Central memory CD8-positive, alpha-beta T cell (primary cell): Measurements from ENCODE around the gene DYRK2.

Experiments
- ATAC-seq: fragments of 150-1000 bp; cut with Tn5 transposase; replicated peaks from 2 replicates; pipeline ENCODE4 v1.10.0; 2022; ENCODE audit warnings: mild to moderate bottlenecking, moderate FRiP score, moderate number of reproducible peaks; ENCODE audit not compliant: poor library complexity, severe bottlenecking; ENCODE audit errors: extremely low read depth
- DNase-seq, 2 donors: peaks; one replicate each; pipeline ENCODE4 v3.0.0; 2021; ENCODE audit warnings: low spot score in 2 of 2
- H3K27ac Mint-ChIP-seq: one replicate; pipeline ENCODE4 v1.8.0; 2022; ENCODE audit warnings: low read depth, mild to moderate bottlenecking, moderate library complexity, mixed read lengths
- H3K27me3 Mint-ChIP-seq: one replicate; pipeline ENCODE4 v1.8.0; 2022; ENCODE audit warnings: mixed read lengths
- H3K36me3 Mint-ChIP-seq: one replicate; pipeline ENCODE4 v1.8.0; 2022; ENCODE audit warnings: mild to moderate bottlenecking, moderate library complexity, mixed read lengths; ENCODE audit not compliant: insufficient read depth
- H3K4me1 Mint-ChIP-seq: one replicate; pipeline ENCODE4 v1.8.0; 2022; ENCODE audit warnings: mixed read lengths
- H3K4me3 Mint-ChIP-seq: one replicate; pipeline ENCODE4 v1.8.0; 2022; ENCODE audit warnings: mild to moderate bottlenecking, moderate library complexity, mixed read lengths
- H3K9me3 Mint-ChIP-seq: one replicate; pipeline ENCODE4 v1.8.0; 2022; ENCODE audit warnings: mixed read lengths

The DYRK2 gene

DNA sequence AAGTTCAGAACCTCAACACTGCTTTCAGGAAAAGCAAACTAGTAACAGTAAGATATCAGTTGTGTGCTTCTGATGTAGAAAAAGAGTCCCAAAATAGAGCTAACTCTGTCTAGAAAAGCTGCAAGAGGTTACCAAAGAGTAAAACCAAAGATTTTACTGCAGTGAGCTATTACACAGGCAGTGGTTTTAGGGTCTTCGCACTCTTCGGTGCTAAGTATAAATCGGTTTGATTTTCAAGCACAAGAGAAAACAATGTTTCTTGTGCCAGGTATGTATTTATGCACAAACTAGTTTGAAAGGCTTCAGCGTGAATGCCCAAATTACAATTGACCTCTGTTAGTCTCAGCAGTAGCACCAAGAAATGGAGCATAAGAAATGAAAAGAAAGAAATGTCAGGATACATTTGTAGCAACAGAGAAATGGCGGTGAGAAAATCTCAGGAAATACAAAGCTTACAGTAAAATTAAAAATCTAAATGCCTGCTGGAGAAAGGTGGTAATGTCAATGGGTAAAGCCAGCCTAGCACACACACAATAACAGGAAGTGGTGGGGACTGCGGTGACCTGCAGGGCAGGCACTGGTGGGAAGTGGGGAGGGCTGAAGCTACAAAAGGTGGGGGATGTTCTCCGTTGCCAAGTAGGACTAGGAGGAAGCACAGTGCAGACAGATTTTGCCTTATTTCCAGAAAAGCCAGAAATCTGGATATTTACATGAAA lies 18.0 kb upstream of the DYRK2 start:
- Mint-ChIP-seq H3K4me3 (peak overlapping the region; percentile 74), H3K36me3 (peaks cover 7% of the 10 kb centered on the region), H3K27ac (peak overlapping the region; percentile 85), H3K4me1 (peaks cover 82% of the 10 kb centered on the region), H3K9me3 (peaks cover 6% of the 10 kb centered on the region), H3K27me3 (no peaks in the 10 kb centered on the region)
- ATAC-seq (peak; percentile 99), DNase-seq (peak; percentile 64 to 84)

DNA sequence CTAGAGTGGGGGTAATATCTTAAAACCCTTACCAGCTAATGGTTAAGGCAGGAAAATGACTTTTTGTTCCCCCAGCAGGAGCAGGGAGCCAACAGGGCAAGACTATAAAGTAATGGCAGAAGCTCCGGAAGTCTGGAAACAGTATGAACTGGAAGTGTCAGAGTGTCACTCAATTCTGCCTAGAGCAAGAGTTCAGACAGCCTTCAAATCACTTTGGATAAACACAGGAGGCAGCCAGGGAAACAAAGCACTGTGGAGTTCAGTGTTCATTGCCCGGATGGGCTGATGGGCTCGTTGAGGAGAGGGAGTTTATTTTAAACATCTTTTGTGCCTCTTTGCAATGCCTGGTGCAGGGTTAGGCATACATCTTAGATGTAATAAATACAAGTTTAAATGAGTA lies 16.5 kb upstream of the DYRK2 start:
- no peak for ATAC-seq

DNA sequence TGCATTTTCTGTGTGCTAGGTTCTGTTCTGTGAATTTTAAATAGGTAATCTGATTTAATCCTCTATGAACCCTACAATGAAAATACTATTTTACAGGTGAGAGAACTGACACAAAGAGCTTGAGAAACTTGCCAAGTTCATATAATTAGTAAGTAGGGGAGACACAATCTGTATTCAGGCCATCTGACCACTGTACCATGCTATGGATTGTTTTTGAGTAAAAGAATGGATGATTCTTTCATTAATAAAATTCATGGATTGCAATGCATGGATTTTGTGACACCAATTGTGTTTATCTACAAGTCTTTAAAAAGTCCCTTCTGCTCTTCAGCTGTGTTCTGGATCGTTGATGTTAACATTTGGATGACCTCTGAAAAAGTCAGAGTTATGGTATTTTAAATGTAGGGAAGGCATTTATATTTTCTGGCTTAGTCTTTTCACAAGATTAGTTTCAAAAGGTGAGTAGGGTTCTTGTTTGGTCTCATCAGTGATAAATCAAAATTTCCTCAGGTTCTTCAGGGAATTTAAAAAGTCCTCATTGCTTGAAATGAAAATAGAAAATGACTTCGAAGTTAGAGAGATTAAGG lies 15.4 kb upstream of the DYRK2 start:
- no peak for DNase-seq
- Mint-ChIP-seq H3K27me3 (no peaks in the 10 kb centered on the region), H3K4me1 (peaks cover 70% of the 10 kb centered on the region), H3K27ac (peak overlapping the region; percentile 44), H3K36me3 (peaks cover 7% of the 10 kb centered on the region), H3K4me3 (peak overlapping the region; percentile 14), H3K9me3 (peaks cover 6% of the 10 kb centered on the region)
- ATAC-seq: no peak

More for the DNA sequence above, 16.5 kb upstream of the DYRK2 start:
- no peak for DNase-seq
- H3K4me1 Mint-ChIP-seq: peaks cover 71% of the 10 kb centered on the region
- peaks cover 6% of the 10 kb centered on the region for H3K9me3 Mint-ChIP-seq
- peak overlapping the region; percentile 85 for H3K27ac Mint-ChIP-seq
- peaks cover 7% of the 10 kb centered on the region for H3K36me3 Mint-ChIP-seq
- no peaks in the 10 kb centered on the region for H3K27me3 Mint-ChIP-seq
- no peak overlapping the region for H3K4me3 Mint-ChIP-seq

DNA sequence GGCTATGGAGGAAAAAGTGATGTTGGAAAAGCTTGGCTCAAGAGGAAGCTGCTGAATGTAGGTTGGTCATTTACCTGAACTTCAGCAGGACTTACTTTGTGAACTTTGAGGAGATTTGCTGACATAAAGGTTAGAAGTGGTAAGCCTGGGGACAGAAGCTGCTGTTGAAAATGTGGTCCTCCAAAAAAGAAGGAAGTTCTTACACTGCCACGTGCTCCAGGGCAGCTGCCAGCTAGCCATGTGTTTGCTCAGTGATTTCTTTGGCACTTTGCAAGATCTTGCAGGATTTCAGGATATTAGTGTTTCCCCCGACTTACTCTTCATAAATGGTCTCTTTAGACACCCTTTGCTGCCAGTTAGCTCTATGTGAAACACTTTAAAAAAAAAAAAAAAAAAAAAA lies 14.8 kb upstream of the DYRK2 start:
- Mint-ChIP-seq H3K4me1 (peaks cover 64% of the 10 kb centered on the region), H3K9me3 (peaks cover 6% of the 10 kb centered on the region), H3K27ac (peak overlapping the region; percentile 47), H3K4me3 (no peak overlapping the region), H3K36me3 (peaks cover 7% of the 10 kb centered on the region), H3K27me3 (no peaks in the 10 kb centered on the region)
- ATAC-seq (no peak), DNase-seq (no peak)

DNA sequence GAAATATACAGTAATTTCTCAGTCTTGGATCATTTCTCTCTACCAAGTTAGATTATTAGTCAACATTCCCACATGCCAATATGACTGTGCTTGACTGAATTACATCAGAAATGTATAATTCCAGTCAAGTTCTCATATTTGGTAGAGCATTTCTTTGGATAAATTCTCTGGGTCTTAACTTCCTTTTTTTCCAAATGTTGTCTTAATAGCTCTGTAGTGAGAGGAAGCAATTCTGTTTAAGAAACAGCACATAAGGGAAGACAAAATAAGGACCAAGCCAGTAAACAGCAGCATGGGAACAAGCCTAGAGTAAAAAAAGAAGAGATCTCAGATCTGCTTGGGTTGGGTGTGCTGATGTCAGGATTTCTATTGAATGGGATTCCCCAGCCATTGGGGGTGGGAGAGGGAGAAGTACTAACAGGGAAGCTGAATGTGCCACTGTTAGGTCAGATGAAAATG lies 14.2 kb upstream of the DYRK2 start:
- H3K4me1 Mint-ChIP-seq: peaks cover 58% of the 10 kb centered on the region
- H3K36me3 Mint-ChIP-seq: peaks cover 7% of the 10 kb centered on the region
- DNase-seq (no peak), ATAC-seq (no peak)
- no peaks in the 10 kb centered on the region for H3K27me3 Mint-ChIP-seq
- H3K27ac Mint-ChIP-seq: peak overlapping the region; percentile 47
- no peak overlapping the region for H3K4me3 Mint-ChIP-seq
- H3K9me3 Mint-ChIP-seq: peaks cover 3% of the 10 kb centered on the region

DNA sequence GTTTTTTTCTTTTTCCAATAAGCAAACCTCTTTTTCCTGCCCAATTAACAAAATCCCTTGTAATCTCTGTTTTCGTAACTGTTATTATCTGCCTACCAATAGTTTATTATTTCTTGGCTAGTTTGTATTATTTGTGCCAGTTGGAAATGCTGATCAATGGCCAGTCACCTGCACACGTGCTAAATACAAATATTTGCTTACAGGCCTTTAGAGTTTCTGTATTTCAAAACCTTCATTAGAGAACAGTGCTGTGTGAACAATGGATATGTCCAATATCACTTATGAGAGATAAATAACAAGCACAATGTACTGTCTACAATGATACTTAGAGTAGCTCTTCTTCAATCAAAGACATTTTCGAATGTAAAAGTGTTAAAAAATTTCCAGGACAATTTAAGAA lies 10.8 kb upstream of the DYRK2 start:
- no peaks in the 10 kb centered on the region for H3K9me3 Mint-ChIP-seq
- ATAC-seq (no peak), DNase-seq (no peak)
- no peak overlapping the region for H3K4me3 Mint-ChIP-seq
- no peak overlapping the region for H3K27ac Mint-ChIP-seq
- no peaks in the 10 kb centered on the region for H3K36me3 Mint-ChIP-seq
- H3K4me1 Mint-ChIP-seq: peaks cover 49% of the 10 kb centered on the region
- H3K27me3 Mint-ChIP-seq: no peaks in the 10 kb centered on the region

DNA sequence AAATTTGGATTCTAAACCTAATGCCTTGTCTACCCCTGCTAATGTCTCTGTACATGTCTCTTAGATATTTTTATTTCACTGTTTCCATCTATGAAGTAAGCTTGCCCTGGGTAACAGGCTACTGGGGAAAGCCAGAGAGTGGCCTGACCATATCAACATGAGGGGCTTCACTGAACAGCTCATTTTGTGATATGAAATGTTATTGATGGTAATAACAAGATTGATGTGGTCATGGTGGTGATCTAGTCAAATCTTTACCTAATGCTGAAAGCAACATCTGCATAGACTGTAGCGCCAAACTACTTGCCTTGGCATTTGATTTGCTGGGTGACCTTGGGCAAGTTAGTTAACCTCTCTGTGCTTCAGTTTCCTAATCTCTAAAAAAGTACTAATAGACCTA lies 9.9 kb upstream of the DYRK2 start:
- H3K27ac Mint-ChIP-seq: no peak overlapping the region
- peaks cover 44% of the 10 kb centered on the region for H3K4me1 Mint-ChIP-seq
- H3K27me3 Mint-ChIP-seq: no peaks in the 10 kb centered on the region
- H3K9me3 Mint-ChIP-seq: no peaks in the 10 kb centered on the region
- DNase-seq: no peak
- no peak overlapping the region for H3K4me3 Mint-ChIP-seq
- no peaks in the 10 kb centered on the region for H3K36me3 Mint-ChIP-seq
- no peak for ATAC-seq

DNA sequence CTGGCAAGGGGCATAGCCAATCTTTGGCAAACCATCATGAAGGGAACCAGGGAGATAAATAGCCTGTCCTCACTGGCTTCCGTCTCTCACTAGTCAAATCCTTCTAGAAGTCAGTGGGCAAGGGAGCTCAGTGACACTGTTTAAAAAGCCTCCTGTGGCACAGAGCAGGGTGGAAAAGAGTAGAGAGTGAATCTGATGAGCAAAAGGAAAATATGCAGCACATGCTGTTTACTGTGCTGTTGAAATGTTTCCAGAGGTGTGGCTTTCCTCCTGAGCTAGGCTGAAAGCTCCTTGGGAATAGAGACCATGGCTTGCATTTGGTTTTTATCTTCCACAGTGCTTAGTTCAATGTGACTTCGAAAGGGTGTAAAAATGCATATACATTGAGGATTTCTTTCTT lies 7.7 kb upstream of the DYRK2 start:
- no peak overlapping the region for H3K4me3 Mint-ChIP-seq
- H3K27me3 Mint-ChIP-seq: no peaks in the 10 kb centered on the region
- H3K9me3 Mint-ChIP-seq: no peaks in the 10 kb centered on the region
- DNase-seq: no peak
- peaks cover 30% of the 10 kb centered on the region for H3K4me1 Mint-ChIP-seq
- no peak for ATAC-seq
- H3K36me3 Mint-ChIP-seq: no peaks in the 10 kb centered on the region
- H3K27ac Mint-ChIP-seq: no peak overlapping the region

DNA sequence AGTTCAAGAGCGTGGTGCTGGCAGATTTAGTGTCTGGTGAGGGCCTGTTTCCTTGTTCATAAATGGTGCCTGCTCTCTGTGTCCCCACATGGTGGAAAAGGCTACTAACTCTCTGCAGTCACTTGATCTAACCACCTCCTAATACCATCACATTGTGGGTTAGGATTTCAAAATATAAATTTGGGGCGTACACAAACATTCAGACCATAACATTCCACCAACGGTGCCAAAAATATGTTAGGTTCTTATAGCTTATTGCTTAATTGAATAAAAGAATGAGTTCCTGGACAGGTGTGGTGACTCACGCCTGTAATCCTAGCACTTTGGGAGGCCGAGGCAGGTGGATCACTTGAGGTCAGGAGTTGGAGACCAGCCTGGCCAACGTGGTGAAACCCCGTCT lies 3.4 kb upstream of the DYRK2 start:
- peaks cover 44% of the 10 kb centered on the region for H3K4me1 Mint-ChIP-seq
- no peaks in the 10 kb centered on the region for H3K9me3 Mint-ChIP-seq
- H3K36me3 Mint-ChIP-seq: peaks cover 15% of the 10 kb centered on the region
- no peak overlapping the region for H3K27ac Mint-ChIP-seq
- DNase-seq (no peak), ATAC-seq (no peak)
- no peaks in the 10 kb centered on the region for H3K27me3 Mint-ChIP-seq
- H3K4me3 Mint-ChIP-seq: no peak overlapping the region

DNA sequence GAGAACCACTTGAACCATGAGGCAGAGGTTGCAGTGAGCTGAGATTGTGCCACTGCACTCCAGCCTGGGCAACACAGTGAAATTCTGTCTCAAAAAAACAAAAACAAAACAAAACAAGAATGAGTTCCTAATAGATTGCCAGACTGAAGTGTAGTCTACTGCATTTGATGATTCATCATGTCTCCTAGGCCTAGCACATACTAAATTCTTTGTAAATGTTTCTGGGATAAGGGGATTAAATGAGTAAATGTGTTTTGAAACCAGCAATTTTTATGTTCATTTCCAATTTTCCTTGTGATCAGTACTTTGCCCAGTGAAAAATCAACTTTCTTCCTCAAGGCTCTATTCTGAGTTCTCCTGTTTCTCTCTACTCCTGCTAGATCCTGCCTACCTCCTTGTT lies 2.9 kb upstream of the DYRK2 start:
- H3K9me3 Mint-ChIP-seq: no peaks in the 10 kb centered on the region
- ATAC-seq: no peak
- H3K4me3 Mint-ChIP-seq: no peak overlapping the region
- no peak overlapping the region for H3K27ac Mint-ChIP-seq
- H3K4me1 Mint-ChIP-seq: peaks cover 44% of the 10 kb centered on the region
- H3K27me3 Mint-ChIP-seq: no peaks in the 10 kb centered on the region
- H3K36me3 Mint-ChIP-seq: peaks cover 18% of the 10 kb centered on the region
- no peak for DNase-seq

DNA sequence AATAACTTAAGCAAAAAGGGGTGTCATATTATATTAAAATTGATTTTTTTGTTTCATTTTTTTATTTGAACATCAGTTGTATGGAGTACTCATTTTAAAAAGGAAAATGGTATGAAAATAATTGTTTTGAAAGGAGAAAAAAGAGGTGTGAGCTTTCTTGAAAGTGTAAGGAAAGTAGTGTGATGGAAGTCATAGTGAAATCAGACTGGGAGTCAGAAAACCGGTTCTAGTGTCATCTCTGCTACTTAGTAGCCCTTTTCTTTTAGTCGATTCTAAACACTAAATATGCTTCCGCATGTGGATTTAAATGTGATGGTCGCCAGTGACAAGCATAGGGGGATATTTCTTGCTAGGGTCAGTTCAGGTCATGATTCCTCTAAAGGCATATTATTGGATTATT lies 1.8 kb upstream of the DYRK2 start:
- Mint-ChIP-seq H3K4me1 (peaks cover 51% of the 10 kb centered on the region), H3K27me3 (no peaks in the 10 kb centered on the region), H3K9me3 (no peaks in the 10 kb centered on the region), H3K36me3 (peaks cover 28% of the 10 kb centered on the region), H3K4me3 (peak overlapping the region; percentile 91), H3K27ac (peak overlapping the region; percentile 86)
- DNase-seq: no peak
- no peak for ATAC-seq

DNA sequence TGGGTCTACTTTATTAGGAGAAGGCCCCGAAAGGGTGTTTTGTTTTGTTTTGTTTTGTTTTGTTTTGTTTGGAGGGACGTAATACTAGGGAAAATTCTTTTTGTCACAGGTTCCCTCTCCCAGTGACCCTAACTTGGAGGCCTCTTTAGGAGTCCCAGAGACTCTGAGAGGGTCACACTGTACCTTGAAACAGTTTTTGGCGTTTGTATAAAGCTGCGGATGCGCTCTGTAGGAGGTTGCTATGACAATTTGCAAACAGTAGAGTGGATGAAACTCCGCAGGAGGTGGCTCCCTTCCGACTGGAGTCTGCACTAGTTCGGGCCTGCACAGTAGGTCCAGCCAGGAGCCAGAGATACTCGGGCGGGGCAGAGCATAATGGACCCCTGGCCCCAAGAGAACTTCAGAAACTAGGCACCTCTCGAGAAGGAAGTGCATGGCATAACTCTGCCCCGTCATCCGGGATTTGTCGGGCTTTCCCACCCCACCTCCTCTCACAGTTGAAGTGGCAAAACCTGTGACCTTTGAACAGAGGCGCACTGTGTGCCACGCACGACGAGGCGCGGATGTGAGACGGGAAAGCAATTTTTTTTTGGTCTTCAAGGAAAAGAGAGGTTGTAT lies 1.3 kb upstream of the DYRK2 start:
- no peak for ATAC-seq
- Mint-ChIP-seq H3K4me3 (peak overlapping the region; percentile 91), H3K27ac (peak overlapping the region; percentile 86), H3K36me3 (peaks cover 28% of the 10 kb centered on the region), H3K4me1 (peaks cover 47% of the 10 kb centered on the region), H3K9me3 (no peaks in the 10 kb centered on the region), H3K27me3 (no peaks in the 10 kb centered on the region)
- no peak for DNase-seq
